ENCODE results near the gene CRACR2A.

Gene CRACR2A

GRCh38 chr12:3614806-3615466 lies 138.0 kb downstream of the CRACR2A start:
- DNase-seq = no peak

GRCh38 chr12:3613641-3614395 lies 139.1 kb downstream of the CRACR2A start:
- no peak for DNase-seq

GRCh38 chr12:3611860-3612703 lies 140.8 kb downstream of the CRACR2A start:
- DNase-seq = no peak

- DNase-seq = no peak
These were observed 145.1 kb downstream of the CRACR2A start for GRCh38 chr12:3607821-3608220.

- no peak for DNase-seq
These were observed 145.7 kb downstream of the CRACR2A start for GRCh38 chr12:3607039-3607720.

GRCh38 chr12:3606128-3606527 lies 146.8 kb downstream of the CRACR2A start:
- DNase-seq = no peak

- DNase-seq = no peak
These were observed 147.2 kb downstream of the CRACR2A start for GRCh38 chr12:3605692-3606091.

GRCh38 chr12:3604748-3605586 lies 147.9 kb downstream of the CRACR2A start:
- peak in 1 of 2 experiments; percentile 32 for DNase-seq

GRCh38 chr12:3604286-3604685 lies 148.6 kb downstream of the CRACR2A start:
- no peak for DNase-seq

GRCh38 chr12:3603576-3603975 lies 149.3 kb downstream of the CRACR2A start:
- DNase-seq = no peak

- DNase-seq = no peak
These were observed 150.4 kb downstream of the CRACR2A start for GRCh38 chr12:3602488-3602887.

GRCh38 chr12:3601461-3602150 lies 151.3 kb downstream of the CRACR2A start:
- no peak for DNase-seq

- no peak for DNase-seq
These were observed 152.0 kb downstream of the CRACR2A start for GRCh38 chr12:3600951-3601350.

GRCh38 chr12:3600039-3600720 lies 152.7 kb downstream of the CRACR2A start:
- no peak for DNase-seq

- DNase-seq = no peak
These were observed 153.7 kb downstream of the CRACR2A start for GRCh38 chr12:3598896-3599860.

- no peak for DNase-seq
These were observed 155.2 kb downstream of the CRACR2A start for GRCh38 chr12:3597526-3598210.

GRCh38 chr12:3596703-3597415 lies 156.1 kb downstream of the CRACR2A start:
- DNase-seq = no peak

- no peak for DNase-seq
These were observed 157.2 kb downstream of the CRACR2A start for GRCh38 chr12:3595721-3596120.

Measured in cerebellar nuclear complex (tissue), 1 donor.